ENCODE results near the gene MAST3. TPM values are rescaled to one million over a fixed set of nuclear protein-coding genes. Genes with fewer than 3 reads are reported as not detected.

The MAST3 gene
- total and polyA plus RNA-seq, 2 of the 8 experiments (the other 6 are each of a cell fraction or from before 2014, with no cell fraction given) = 3.4 to 9.0 TPM

GRCh38 chr19:18109733-18110608, 12.4 kb downstream of the MAST3 start (continued):
- peak; percentile 14 to 54; a peak in 2 of 4 replicates for TF ChIP-seq SIN3A (conservative IDR thresholded peaks at IDR 0.05 in 1 of 2, IDR thresholded peaks at IDR 0.05 in 1 of 2; ENCODE audit: low read depth in 1 of 2, low read length in 2 of 2)
- 0 out of 3 replicates have a peak, but pooled peaks of 1 of the 2 experiments have one; percentile 13 for TF ChIP-seq POLR2A (IDR thresholded peaks at IDR 0.05; ENCODE audit: control extremely low read depth in 1 of 2, low read depth in 2 of 2, low read length in 2 of 2)
- TF ChIP-seq HDAC2 (IDR thresholded peaks at IDR 0.05; ENCODE audit: borderline replicate concordance in 1 of 2, low read depth in 2 of 2, low read length in 2 of 2) = peak in 1 of 2 experiments; percentile 47; a peak in 1 of 4 replicates
- no peak for TF ChIP-seq RAD21 (IDR thresholded peaks at IDR 0.05 in 1 of 2, conservative IDR thresholded peaks at IDR 0.05 in 1 of 2; ENCODE audit: low read depth in 2 of 2, low read length in 2 of 2)
- TF ChIP-seq, protein P1, sequence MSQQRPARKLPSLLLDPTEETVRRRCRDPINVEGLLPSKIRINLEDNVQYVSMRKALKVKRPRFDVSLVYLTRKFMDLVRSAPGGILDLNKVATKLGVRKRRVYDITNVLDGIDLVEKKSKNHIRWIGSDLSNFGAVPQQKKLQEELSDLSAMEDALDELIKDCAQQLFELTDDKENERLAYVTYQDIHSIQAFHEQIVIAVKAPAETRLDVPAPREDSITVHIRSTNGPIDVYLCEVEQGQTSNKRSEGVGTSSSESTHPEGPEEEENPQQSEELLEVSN (IDR thresholded peaks at IDR 0.05) = peak; percentile 23
- TF ChIP-seq PHF8 (conservative IDR thresholded peaks at IDR 0.05; ENCODE audit: low read depth, low read length) = peak; percentile 27; the same call in 1 of the 2 replicates
- peak; percentile 30 for TF ChIP-seq SAP30 (IDR thresholded peaks at IDR 0.05; ENCODE audit: insufficient read depth, insufficient replicate concordance, low read length)

All from H1 (cell line).